Right atrium auricular region (tissue), 2 donors: ENCODE data around the gene DOCK3. TPM values are rescaled to one million over a fixed set of nuclear protein-coding genes. Genes with fewer than 3 reads are reported as not detected.

Source experiments
- DNase-seq: peaks from one replicate; pipeline ENCODE4 v3.0.0-alpha.2; 2019; ENCODE audit warnings: low spot score
- H3K27ac ChIP-seq, 2 donors: fragments of 200-600 bp; sonication (generic); 1 replicate in 1 of 2; 2 replicates in 1 of 2; pipeline ENCODE4 v1.5.1; 2016 to 2019
- H3K27me3 ChIP-seq, 2 donors: fragments of 200-600 bp; sonication (generic); one replicate each; pipeline versions ENCODE4 v1.5.1 to v1.6.0; 2017 to 2019
- H3K36me3 ChIP-seq: fragments of 200-600 bp; sonication (generic); one replicate; pipeline ENCODE4 v1.5.1; 2016
- H3K4me1 ChIP-seq, 2 donors: fragments of 200-600 bp; sonication (generic); one replicate each; pipeline versions ENCODE4 v1.5.1 to v1.6.0; 2017 to 2019
- H3K4me3 ChIP-seq, 2 donors: fragments of 200-600 bp; sonication (generic); 1 replicate in 1 of 2; 2 replicates in 1 of 2; pipeline ENCODE4 v1.5.1; 2017 to 2019; ENCODE audit warnings: mild to moderate bottlenecking in 1 of 2, moderate library complexity in 1 of 2
- H3K9me3 ChIP-seq, 2 donors: fragments of 200-600 bp; sonication (generic); one replicate each; pipeline ENCODE4 v1.5.1; 2019
- total RNA-seq, 2 donors: library from RNA; depleted of rRNA; stranded (reverse); fragments of >200 nt; gene quantifications; one replicate each; pipeline ENCODE4 v1.1.0, GENCODE V29; 2016
- TF ChIP-seq, protein P1 (sequence below), 2 donors: fragments of 200-600 bp; sonication (generic); IDR thresholded peaks; one replicate each; pipeline ENCODE4 v1.5.1; 2019; ENCODE audit warnings: antibody characterized with exemption in 2 of 2

The DOCK3 gene
- total RNA-seq, 2 donors from 2014 or later: 2.7 to 4.6 TPM

DNA sequence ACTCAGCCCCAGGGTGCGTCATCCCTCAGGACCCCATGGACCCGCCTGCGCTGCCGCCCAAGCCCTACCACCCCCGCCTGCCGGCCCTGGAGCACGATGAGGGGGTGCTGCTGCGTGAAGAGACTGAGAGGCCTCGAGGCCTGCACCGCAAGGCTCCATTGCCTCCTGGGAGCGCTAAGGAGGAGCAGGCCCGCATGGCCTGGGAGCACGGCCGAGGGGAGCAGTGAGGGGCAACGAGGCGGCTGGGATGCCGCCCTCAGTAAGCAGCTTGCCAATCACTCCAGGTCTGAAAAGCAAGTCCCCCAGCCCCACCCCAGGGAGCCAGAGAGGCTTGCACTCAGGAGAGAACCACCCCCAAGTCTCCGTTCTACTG lies 706.6 kb downstream of the DOCK3 start:
- H3K4me1 ChIP-seq: peaks cover 0 to 19% of the 10 kb centered on the region in 2 donors
- H3K9me3 ChIP-seq: no peaks in the 10 kb centered on the region
- no peak overlapping the region for H3K27ac ChIP-seq
- DNase-seq: no peak
- H3K4me3 ChIP-seq: no peak overlapping the region
- no peaks in the 10 kb centered on the region for H3K27me3 ChIP-seq
- TF ChIP-seq, protein P1, sequence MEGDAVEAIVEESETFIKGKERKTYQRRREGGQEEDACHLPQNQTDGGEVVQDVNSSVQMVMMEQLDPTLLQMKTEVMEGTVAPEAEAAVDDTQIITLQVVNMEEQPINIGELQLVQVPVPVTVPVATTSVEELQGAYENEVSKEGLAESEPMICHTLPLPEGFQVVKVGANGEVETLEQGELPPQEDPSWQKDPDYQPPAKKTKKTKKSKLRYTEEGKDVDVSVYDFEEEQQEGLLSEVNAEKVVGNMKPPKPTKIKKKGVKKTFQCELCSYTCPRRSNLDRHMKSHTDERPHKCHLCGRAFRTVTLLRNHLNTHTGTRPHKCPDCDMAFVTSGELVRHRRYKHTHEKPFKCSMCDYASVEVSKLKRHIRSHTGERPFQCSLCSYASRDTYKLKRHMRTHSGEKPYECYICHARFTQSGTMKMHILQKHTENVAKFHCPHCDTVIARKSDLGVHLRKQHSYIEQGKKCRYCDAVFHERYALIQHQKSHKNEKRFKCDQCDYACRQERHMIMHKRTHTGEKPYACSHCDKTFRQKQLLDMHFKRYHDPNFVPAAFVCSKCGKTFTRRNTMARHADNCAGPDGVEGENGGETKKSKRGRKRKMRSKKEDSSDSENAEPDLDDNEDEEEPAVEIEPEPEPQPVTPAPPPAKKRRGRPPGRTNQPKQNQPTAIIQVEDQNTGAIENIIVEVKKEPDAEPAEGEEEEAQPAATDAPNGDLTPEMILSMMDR (IDR thresholded peaks at IDR 0.05): no peak
- H3K36me3 ChIP-seq: no peaks in the 10 kb centered on the region

DNA sequence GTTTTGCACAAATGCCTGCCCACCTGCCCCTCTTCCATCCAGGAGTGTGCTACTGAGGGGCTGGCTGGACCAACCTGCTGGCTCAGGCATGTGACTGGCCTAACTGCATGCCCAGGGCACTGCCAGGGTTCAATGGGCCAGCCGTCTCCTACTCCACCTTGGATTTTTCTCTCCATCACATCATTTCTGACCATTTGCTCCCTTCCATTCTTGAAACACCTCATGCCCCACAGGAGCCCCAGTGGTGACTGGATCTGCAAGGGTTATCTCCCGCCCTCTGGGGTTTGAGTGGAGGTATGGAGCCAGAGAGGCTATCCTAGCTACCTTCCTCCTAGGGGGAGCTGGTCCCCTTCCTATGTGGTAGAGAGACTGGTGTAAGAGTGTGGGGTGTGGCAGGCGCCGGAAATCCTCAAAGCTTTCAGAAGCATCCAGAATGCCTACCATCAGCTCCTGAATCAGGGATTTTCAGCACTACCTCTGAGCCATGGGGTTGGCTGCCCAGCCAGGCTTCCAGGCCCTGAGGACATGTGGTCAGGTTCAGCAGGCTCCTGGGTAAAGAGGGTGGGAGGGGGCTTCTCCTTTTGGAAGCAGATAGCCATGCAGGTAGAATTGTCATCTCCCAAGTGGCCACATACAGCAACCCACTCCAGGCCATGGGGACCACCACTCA lies 707.5 kb downstream of the DOCK3 start:
- H3K27ac ChIP-seq: no peak overlapping the region
- no peak overlapping the region for H3K4me3 ChIP-seq
- H3K9me3 ChIP-seq: no peaks in the 10 kb centered on the region
- peaks cover 0 to 28% of the 10 kb centered on the region in 2 donors for H3K4me1 ChIP-seq
- H3K27me3 ChIP-seq: no peaks in the 10 kb centered on the region
- H3K36me3 ChIP-seq: no peaks in the 10 kb centered on the region
- TF ChIP-seq, protein P1 (IDR thresholded peaks at IDR 0.05): no peak
- no peak for DNase-seq

GRCh38 chr3:51382947-51383578 lies 708.3 kb downstream of the DOCK3 start:
- Histone ChIP-seq H3K9me3 (no peaks in the 10 kb centered on the region), H3K36me3 (peaks cover 4% of the 10 kb centered on the region), H3K4me1 (peaks cover 0 to 37% of the 10 kb centered on the region in 2 donors), H3K27ac (no peak overlapping the region), H3K27me3 (no peaks in the 10 kb centered on the region), H3K4me3 (no peak overlapping the region)
- TF ChIP-seq, protein P1 (IDR thresholded peaks at IDR 0.05): no peak
- no peak for DNase-seq

DNA sequence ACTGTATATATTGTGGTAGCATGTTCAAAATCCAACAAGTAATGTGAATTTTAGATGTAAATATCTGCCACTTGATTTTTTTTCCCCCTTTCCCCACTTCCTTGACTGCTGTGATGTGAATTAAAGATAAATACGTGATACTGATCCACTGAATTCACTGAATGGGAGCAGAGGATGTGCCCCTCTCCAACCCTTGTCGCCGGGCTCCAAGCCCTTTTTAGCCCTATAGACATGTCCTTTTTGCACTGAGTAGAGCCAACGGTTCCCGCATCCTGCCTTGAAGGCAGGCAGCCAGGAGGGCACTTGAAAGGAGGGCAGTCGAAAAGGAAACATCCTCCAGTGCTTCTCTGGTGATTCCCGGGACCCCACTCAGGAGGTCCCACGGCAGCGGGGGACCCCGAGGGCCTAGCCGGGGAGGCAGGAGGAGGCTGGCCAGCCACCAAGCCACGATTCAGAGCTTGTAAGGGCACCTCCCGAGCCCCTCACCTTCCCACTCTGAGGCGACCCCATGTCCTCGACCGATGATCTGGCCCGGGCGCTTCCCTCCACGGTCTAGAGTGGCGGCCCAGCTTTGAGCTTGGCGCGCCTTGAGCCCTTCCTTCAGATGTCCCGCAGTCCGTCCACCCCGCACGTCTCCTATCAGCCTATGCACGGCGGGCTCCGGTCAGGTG lies 709.5 kb downstream of the DOCK3 start:
- no peak for DNase-seq
- TF ChIP-seq, protein P1 (IDR thresholded peaks at IDR 0.05): no peak
- Histone ChIP-seq H3K9me3 (no peaks in the 10 kb centered on the region), H3K4me1 (peaks cover 0 to 47% of the 10 kb centered on the region in 2 donors), H3K4me3 (peak overlapping the region; percentile 83 to 95), H3K27me3 (no peaks in the 10 kb centered on the region), H3K36me3 (peaks cover 15% of the 10 kb centered on the region), H3K27ac (peak overlapping the region; percentile 94 to 96)

GRCh38 chr3:51384726-51385473 lies 710.2 kb downstream of the DOCK3 start, which contains the start of gene MANF:
TSS of gene MANF (plus strand) at chr3:51385291. CDS start at chr3:51385343, 52 bp downstream.
- Histone ChIP-seq H3K4me1 (peaks cover 0 to 54% of the 10 kb centered on the region in 2 donors), H3K4me3 (peak within 1 kb of the TSS; percentile 83 to 95), H3K36me3 (peaks cover 16% of the 10 kb centered on the region), H3K27me3 (no peaks in the 10 kb centered on the region), H3K27ac (peak within 1 kb of the TSS; percentile 94 to 96), H3K9me3 (no peaks in the 10 kb centered on the region)
- TF ChIP-seq, protein P1 (IDR thresholded peaks at IDR 0.05): no peak
- peak; percentile 99 for DNase-seq
